SK-N-MC (cell line): Measurements from ENCODE around the gene RFX3.

ENCODE experiments used
- DNase-seq: peaks from one replicate; pipeline ENCODE4 v3.0.0-alpha.2; 2011; ENCODE audit warnings: low read depth, low spot score
- H3K27ac ChIP-seq: fragments of 200-600 bp; sonication (generic); 2 replicates; pipeline ENCODE4 v1.5.1; 2016; ENCODE audit warnings: mixed run types
- H3K36me3 ChIP-seq: fragments of 200-600 bp; sonication (generic); 2 replicates; pipeline ENCODE4 v1.6.1; 2017; ENCODE audit warnings: antibody characterized with exemption, low read length, mixed read lengths; ENCODE audit not compliant: insufficient read depth
- H3K4me3 ChIP-seq: fragments of 200-600 bp; sonication (generic); 2 replicates; pipeline ENCODE4 v1.5.1; 2016
- H3K9ac ChIP-seq: fragments of 200-600 bp; sonication (generic); 2 replicates; pipeline ENCODE4 v1.8.0; 2017; ENCODE audit warnings: mixed run types, mixed read lengths; ENCODE audit not compliant: insufficient read length
- H3K9me3 ChIP-seq: fragments of 200-600 bp; sonication (generic); 2 replicates; pipeline ENCODE4 v1.6.1; 2017; ENCODE audit warnings: low read depth, mild to moderate bottlenecking, antibody characterized with exemption, low read length, moderate library complexity, mixed read lengths
- EZH2 ChIP-seq: fragments of 200-600 bp; sonication (generic); IDR thresholded peaks from one replicate; pipeline ENCODE4 v1.6.1; 2017; ENCODE audit warnings: antibody characterized with exemption
- FOXP2 ChIP-seq: optimal IDR thresholded peaks from 2 replicates; pipeline ENCODE3; 2011; ENCODE audit warnings: mild to moderate bottlenecking, moderate library complexity; ENCODE audit not compliant: insufficient read depth; ENCODE audit errors: extremely low read length, control extremely low read depth
- POLR2AphosphoS5 ChIP-seq: IDR thresholded peaks from 2 replicates; pipeline ENCODE4 v1.6.1; 2012; ENCODE audit warnings: mild to moderate bottlenecking, low read depth, low read length, borderline replicate concordance

RFX3 gene

DNA sequence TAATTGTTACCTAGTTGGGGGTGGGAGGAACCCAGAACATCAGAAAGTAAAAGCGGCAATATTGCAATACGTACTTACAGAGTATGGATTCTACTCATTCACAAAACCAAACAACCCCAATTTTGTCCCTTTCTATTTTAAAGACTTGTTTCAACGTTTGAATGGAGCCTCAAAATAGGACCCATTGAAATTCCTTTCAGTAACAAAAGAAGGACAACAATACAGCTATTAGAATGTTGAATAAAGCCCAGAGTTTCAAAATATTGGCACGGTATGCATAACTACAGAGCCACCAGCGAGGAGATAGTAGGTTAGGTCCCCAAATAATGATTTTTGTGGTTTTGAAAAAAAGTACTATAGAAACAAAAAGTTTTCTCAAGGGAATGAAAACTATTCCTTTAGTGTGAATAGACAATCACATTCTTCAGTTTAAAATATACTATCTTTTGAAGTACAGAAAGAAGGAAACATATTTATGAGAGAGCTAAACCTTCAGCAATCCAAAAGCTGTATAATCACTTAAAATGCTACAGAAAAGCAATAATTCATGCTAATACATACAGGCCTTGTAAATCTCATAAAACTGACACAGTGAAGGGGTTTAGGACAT is 235.5 kb downstream of the RFX3 start:
- no peak overlapping the region for H3K9ac ChIP-seq
- DNase-seq, result no peak

DNA sequence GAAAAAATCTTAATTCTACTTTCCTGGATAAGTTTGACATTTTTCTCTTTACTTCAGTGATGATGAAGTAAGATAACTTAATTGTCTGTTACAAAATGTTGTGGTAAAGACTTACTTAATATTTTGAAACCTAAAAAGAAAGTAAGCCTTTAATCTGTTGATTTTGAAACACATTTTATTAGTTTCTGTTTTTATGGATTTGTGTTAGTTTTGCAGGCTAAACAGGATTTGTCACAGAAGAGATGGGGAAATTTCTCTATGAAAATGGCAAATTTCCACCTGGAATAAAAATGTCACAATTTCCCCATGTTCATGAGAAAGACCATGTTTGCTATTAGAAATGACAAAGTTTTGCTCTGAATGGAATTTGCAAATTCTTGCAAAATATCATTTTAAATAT is 237.1 kb downstream of the RFX3 start:
- H3K27ac ChIP-seq, result no peak overlapping the region
- no peak overlapping the region for H3K4me3 ChIP-seq
- H3K9me3 ChIP-seq, result no peaks in the 10 kb centered on the region
- no peak overlapping the region for H3K9ac ChIP-seq
- TF ChIP-seq EZH2, result no peak
- no peak for TF ChIP-seq POLR2AphosphoS5
- TF ChIP-seq FOXP2, result no peak
- H3K36me3 ChIP-seq, result peaks cover 12% of the 10 kb centered on the region
- DNase-seq, result no peak

More for the DNA sequence above, 235.5 kb downstream of the RFX3 start:
- Histone ChIP-seq H3K4me3 (no peak overlapping the region), H3K9me3 (no peaks in the 10 kb centered on the region), H3K36me3 (peaks cover 12% of the 10 kb centered on the region), H3K27ac (no peak overlapping the region)
- TF ChIP-seq EZH2 (no peak), POLR2AphosphoS5 (no peak), FOXP2 (no peak)

DNA sequence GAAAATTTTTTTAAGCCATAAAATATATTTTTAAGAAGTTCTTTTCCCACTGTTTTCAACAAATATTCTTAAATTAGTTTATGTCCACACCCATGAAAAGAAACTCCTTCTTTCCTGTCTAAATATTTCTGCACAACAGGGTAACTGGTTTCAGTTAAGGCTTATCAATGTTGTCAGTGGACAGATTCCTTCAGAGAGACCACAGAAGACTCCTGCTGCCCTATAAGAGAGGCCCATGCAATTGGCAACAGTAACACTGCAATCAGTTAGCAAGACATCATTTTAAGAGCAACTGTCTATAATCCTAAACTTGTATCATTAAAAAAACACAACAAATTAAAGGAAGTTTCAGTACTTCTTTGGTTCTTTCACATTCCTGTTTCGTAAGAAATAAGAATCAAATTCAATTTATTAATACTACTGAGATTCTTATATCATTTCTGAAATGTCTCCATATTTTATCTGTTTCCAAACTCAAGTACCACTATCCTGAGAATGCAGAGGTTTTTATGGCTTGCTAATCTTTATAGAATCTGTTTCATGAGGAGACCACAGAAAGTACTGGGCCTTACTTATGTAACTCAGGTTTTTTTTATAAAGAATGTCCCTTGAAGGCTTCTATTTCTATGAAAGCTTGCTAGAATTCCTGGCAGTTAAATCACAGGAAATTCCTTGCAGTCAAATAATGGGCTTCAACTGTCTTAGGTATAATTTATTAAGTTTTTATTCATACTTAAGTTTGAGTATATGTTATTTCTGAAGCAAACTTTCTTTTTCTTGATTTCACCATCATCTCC is 240.2 kb downstream of the RFX3 start:
- Histone ChIP-seq H3K4me3 (peak overlapping the region; percentile 29; the same call in 1 of the 2 replicates), H3K9me3 (no peaks in the 10 kb centered on the region), H3K36me3 (peaks cover 12% of the 10 kb centered on the region), H3K27ac (peak overlapping the region; percentile 72; the same call in 1 of the 2 replicates), H3K9ac (no peak overlapping the region)
- TF ChIP-seq EZH2, result no peak
- no peak for TF ChIP-seq FOXP2
- TF ChIP-seq POLR2AphosphoS5, result peak; percentile 40; the same call in 1 of the 2 replicates
- DNase-seq, result peak; percentile 93

DNA sequence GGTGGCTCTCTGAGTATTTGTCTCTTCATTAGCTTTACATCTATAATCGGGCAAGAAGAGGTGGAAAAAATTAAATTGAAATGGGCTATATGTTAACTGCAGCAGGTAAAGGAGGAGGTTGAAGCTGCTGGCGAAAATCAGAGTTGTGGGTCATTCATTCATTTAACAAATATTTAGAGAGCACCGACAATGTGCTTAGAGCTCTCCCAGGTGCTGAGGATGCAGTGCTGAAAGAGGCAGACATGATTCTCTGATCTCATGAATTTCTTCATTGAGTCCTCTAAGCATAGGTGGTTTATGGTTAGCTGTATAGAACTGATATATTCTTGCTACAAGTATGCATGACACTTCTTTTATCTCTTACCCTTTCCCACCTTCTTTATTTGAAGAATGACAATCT is 243.4 kb downstream of the RFX3 start:
- Histone ChIP-seq H3K9me3 (no peaks in the 10 kb centered on the region), H3K4me3 (no peak overlapping the region), H3K36me3 (peaks cover 4% of the 10 kb centered on the region), H3K27ac (no peak overlapping the region), H3K9ac (no peak overlapping the region)
- TF ChIP-seq FOXP2 (no peak), EZH2 (no peak), POLR2AphosphoS5 (no peak)
- no peak for DNase-seq

DNA sequence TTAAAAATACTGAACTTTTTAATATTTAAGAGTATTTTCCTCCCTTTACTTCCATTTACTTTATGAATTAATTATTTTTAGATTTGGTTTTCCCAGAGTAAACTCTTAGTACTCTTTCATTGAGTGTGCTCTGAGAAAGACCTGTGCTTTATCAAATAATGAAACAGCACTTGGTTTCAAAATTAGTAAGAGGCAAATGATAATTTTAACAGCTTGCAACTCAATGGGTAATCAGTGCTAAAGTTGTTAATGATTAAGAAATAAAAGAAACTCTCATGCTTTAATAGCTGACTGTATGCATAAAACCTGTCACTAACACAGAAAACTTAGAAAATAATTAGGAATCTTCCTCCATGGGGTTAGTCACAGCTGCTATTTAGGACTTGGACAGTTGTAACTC is 244.4 kb downstream of the RFX3 start:
- no peak overlapping the region for H3K4me3 ChIP-seq
- no peaks in the 10 kb centered on the region for H3K9me3 ChIP-seq
- H3K27ac ChIP-seq, result no peak overlapping the region
- no peaks in the 10 kb centered on the region for H3K36me3 ChIP-seq
- TF ChIP-seq POLR2AphosphoS5 (no peak), EZH2 (no peak), FOXP2 (no peak)
- DNase-seq, result no peak
- no peak overlapping the region for H3K9ac ChIP-seq

DNA sequence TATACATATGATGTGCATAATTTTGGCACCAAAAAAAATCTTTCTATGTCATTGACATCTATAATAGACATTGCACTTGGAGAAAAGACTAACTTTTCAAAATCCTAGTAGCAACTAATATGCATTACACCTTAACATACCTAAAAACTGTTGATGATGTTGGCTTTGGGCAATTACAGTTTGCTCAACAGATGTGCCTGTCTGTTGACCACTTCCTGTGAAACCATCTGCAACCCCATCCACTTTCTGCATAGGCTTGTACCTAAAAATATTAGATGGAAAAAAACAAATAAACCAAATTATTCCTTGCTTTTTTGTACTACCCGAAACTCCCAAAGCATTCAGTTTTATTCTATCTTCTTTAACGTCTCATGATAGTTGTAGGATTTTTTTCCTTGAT is 248.6 kb downstream of the RFX3 start:
- DNase-seq, result no peak
- H3K9me3 ChIP-seq, result no peaks in the 10 kb centered on the region
- no peak overlapping the region for H3K9ac ChIP-seq
- H3K27ac ChIP-seq, result no peak overlapping the region
- no peak overlapping the region for H3K4me3 ChIP-seq
- no peaks in the 10 kb centered on the region for H3K36me3 ChIP-seq
- no peak for TF ChIP-seq FOXP2
- no peak for TF ChIP-seq POLR2AphosphoS5
- TF ChIP-seq EZH2, result no peak

DNA sequence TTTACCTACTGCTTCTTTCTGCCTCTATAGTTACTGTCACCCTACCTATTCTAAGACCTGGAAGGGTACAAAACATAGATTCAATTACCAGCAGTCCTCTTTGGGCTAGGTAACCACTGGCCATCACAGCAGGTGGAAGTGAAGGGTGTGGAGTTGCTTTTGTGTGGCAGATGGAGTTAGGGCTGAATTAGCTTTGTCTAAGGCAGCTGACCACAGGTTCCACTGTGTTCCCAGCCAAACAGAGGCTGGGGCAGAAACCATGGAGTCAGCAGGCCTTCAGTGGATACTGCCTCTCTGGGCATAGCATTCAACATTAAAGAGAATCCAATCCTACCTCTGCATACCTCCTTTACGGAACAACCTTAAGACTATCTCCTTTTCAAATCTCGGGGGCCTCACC is 254.2 kb downstream of the RFX3 start:
- no peak for DNase-seq
- Histone ChIP-seq H3K36me3 (no peaks in the 10 kb centered on the region), H3K4me3 (no peak overlapping the region), H3K27ac (no peak overlapping the region), H3K9ac (no peak overlapping the region), H3K9me3 (no peaks in the 10 kb centered on the region)
- TF ChIP-seq POLR2AphosphoS5 (no peak), EZH2 (no peak), FOXP2 (no peak)

DNA sequence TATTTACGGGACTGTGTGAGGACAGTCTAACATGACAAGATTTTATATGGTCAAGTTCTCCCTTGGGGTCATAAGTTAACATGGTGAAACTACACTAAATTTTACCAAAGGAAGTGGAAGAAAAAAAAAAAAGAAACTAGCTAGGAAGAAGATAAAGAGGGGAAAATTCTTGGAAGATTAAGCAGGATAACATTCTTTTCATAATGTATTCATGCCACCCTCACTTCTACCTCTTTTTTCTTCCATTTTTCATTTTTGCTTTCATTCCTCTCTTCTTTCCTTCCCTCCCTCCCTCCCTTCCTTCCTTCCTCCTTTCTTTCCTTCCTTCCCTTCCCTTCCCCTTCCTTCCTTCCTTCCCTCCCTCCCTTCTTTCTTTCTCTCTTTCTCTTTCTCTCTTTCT is 254.6 kb downstream of the RFX3 start:
- Histone ChIP-seq H3K36me3 (no peaks in the 10 kb centered on the region), H3K9ac (no peak overlapping the region)
- no peak for TF ChIP-seq EZH2
- no peak for TF ChIP-seq POLR2AphosphoS5
- no peak for TF ChIP-seq FOXP2

More for the DNA sequence above, 254.6 kb downstream of the RFX3 start:
- Histone ChIP-seq H3K27ac (no peak overlapping the region), H3K4me3 (no peak overlapping the region), H3K9me3 (no peaks in the 10 kb centered on the region)
- DNase-seq, result no peak
